Fibroblast of pulmonary artery (primary cell): Measurements from ENCODE around the gene JPT1.
A peak's percentile ranks its signal among the peaks of the same experiment; 100 is the strongest.

Experiments used
- DNase-seq: peaks from one replicate; pipeline ENCODE4 v3.0.0-alpha.2; 2010; ENCODE audit warnings: low read depth
- H3K4me3 ChIP-seq: replicated peaks from 2 replicates; pipeline ENCODE4 v1.5.1; 2011; ENCODE audit warnings: low read depth, mild to moderate bottlenecking, control low read depth, low read length, moderate library complexity
- TF ChIP-seq, protein P1 (sequence below): IDR thresholded peaks from 2 replicates; pipeline ENCODE4 v1.5.1; 2011; ENCODE audit warnings: mild to moderate bottlenecking, control low read depth, low read length, inconsistent platforms; ENCODE audit errors: missing control alignments

JPT1 gene

DNA sequence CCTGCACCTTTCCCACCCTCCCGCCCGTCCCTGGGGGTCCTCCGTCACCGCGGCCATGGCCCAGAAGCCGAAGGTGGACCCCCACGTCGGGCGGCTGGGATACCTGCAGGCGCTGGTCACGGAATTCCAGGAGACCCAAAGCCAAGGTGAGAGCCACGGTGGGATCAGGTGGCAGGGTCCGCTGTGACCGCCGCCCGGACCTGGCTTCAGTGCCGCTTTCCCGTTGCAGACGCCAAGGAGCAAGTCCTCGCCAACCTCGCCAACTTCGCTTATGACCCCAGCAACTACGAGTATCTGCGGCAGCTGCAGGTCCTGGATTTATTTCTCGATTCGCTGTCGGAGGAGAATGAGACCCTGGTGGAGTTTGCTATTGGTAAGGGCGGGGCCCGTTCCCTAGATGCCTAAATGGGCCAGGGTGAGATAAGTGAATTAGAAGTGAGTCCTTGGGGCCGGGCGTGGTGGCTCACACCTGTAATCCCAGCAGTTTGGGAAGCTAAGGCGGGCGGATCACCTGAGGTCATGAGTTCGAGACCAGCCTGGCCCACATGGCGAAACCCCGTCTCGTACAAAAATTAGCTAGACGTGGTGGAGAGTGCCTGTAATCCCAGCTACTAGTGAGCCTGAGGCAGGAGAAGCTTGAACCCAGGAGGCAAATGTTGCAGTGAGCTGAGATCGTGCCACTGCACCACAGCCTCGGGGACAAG, 43.9 kb downstream of the JPT1 start:
- peak overlapping the region; percentile 87 for H3K4me3 ChIP-seq
- DNase-seq: no peak
- TF ChIP-seq, protein P1, sequence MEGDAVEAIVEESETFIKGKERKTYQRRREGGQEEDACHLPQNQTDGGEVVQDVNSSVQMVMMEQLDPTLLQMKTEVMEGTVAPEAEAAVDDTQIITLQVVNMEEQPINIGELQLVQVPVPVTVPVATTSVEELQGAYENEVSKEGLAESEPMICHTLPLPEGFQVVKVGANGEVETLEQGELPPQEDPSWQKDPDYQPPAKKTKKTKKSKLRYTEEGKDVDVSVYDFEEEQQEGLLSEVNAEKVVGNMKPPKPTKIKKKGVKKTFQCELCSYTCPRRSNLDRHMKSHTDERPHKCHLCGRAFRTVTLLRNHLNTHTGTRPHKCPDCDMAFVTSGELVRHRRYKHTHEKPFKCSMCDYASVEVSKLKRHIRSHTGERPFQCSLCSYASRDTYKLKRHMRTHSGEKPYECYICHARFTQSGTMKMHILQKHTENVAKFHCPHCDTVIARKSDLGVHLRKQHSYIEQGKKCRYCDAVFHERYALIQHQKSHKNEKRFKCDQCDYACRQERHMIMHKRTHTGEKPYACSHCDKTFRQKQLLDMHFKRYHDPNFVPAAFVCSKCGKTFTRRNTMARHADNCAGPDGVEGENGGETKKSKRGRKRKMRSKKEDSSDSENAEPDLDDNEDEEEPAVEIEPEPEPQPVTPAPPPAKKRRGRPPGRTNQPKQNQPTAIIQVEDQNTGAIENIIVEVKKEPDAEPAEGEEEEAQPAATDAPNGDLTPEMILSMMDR: no peak

DNA sequence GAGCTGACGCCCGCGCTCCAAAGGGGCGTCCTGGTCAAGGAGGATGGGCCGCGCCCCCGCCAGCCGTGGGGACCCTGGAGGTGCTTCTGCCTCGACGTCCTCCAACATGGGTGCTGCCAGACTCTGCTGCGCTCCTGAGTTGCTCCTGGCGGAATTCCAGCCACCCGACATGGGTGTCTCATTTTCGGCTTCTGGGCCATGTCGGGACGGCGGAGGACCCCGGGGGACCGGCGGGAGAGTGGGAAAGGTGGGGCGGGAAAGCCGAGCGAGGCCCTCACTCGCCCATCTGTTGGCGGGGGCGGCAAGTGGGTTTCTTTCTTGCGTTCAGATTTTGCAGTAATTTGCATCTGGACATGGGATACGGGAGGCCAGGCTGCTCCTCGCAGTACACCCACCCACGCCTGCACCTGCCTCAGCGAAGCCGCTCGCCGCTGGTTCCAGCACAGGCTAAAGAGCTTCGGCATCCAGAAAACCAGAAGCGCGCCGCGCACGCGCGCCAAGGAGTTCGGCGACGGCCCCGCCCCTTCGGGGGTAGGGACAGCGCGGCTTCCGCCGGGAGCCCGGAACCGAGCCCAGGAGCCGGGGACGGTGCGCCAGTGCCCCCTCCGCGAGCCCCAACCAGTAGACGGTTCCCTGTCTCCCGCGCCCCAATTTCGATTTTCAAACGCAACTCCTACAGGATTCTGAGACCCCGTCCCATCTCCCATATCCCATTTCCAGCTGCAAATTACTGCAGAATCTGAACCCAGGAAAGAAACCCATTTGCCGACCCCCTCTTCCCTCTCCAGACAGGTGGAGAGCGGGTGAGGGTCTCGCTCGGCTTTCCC, 44.7 kb downstream of the JPT1 start, which contains the start of gene ARMC7:
Gene ARMC7, plus strand, starts transcription at position 563 of the 827 bp plus-strand sequence. CDS start 320 bp downstream, outside the sequence.
- H3K4me3 ChIP-seq: peak within 1 kb of the TSS; percentile 87
- TF ChIP-seq, protein P1: no peak
- peak; percentile 79 for DNase-seq

DNA sequence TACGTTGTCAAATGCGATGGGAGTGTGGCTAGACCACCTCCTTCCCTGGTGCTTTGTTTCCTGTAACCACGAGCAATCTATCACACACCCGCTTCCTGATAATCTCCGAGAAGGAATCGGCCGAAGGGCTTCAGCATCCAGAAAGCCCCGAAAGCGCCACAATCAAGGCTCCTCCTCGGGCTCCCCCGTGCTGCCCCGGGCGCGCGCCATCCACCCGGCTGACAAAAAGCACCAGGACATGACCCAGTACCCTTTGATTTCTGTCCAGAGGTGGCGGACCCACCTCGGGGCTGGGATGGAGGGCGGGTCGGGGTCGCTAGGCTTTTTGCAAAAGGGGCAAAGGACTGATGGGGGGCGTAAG, 45.3 kb downstream of the JPT1 start:
- TF ChIP-seq, protein P1: no peak
- H3K4me3 ChIP-seq: peak overlapping the region; percentile 87
- no peak for DNase-seq

DNA sequence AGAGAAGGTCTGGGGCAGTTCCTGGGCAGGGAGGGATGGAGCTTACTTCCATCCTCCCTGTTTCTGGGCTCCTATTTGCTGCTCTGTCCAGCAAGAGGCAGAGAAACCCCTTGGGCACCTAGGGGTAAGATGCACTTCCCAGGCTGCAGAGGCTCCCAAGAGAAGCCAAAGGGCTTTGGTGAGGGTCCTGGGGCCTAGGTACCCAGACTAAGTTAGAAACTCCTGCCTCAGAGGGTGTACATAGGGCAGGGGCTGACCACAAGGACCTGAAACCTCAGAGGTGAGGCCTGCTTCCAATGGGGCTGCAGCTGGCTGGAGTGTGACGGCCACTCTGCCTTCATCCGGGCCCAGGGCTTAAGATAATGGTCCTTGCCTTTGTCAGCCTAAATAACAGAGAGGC, 46.1 kb downstream of the JPT1 start:
- TF ChIP-seq, protein P1: no peak
- H3K4me3 ChIP-seq: no peak overlapping the region
- no peak for DNase-seq

DNA sequence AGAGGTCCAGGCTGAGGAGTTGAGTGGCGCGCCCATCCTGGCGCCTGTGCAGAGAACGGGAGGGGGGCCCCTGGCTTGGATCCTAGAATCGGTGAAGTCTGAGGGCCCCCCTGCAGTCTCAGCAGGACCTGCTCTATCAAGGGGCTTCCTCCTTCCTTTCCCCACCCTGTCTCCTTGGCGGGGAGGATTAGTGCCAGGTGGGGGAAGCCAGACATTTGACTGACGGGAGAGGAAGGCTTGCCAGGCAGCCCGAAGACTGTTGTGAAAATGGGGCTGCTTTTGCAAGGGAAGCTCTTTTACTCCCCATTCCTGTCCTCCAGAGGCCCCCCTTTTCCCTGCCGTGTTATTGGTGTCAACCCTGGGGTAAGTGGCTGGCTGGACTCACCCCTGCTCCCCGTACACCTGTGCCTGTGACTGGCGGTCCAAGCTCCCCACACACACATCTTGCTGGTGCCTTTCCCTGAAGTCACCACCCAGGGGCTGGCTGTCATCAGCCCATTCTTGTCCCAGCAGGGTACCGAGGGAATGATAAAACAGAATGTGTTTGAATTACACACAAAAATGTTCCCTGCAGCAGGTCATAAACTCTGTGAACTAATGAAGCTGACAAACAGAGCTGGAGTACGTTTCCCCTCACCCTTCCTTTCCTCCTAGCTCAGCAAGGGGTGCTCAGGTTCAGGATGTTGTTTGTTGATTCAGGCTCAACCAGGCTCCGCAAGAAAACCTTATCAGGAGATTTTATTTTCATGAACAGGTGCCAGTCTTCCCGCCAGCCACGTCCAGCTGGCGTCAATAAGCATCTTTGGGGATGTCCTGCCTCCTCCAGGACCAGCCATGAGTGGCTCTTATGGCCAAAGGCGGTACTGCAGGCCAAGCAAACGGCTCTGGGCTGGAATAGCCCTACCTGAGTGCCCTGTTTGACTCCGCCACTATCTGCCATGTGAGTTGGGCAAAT, 48.9 kb downstream of the JPT1 start:
- DNase-seq: peak; percentile 51
- H3K4me3 ChIP-seq: no peak overlapping the region
- TF ChIP-seq, protein P1: peak; percentile 74
